ENCODE results near the gene SUN1.

SUN1 gene

GRCh38 chr7:894164-894867, 62.0 kb downstream of the SUN1 start:
- no peak for DNase-seq

GRCh38 chr7:894927-895450, 62.7 kb downstream of the SUN1 start:
- no peak for DNase-seq

- no peak for DNase-seq
Measured at GRCh38 chr7:895451-896052, 63.3 kb downstream of the SUN1 start.

- no peak for DNase-seq
Measured at GRCh38 chr7:896346-897075, 64.2 kb downstream of the SUN1 start.

GRCh38 chr7:897086-897485, 64.8 kb downstream of the SUN1 start:
- DNase-seq = no peak

- no peak for DNase-seq
Measured at GRCh38 chr7:897771-898376, 65.6 kb downstream of the SUN1 start.

GRCh38 chr7:898460-898854, 66.2 kb downstream of the SUN1 start:
- DNase-seq = no peak

- DNase-seq = no peak
Measured at GRCh38 chr7:898855-899681, 66.8 kb downstream of the SUN1 start.

GRCh38 chr7:899806-900205, 67.5 kb downstream of the SUN1 start:
- no peak for DNase-seq

GRCh38 chr7:900331-901040, 68.2 kb downstream of the SUN1 start:
- DNase-seq = no peak

- DNase-seq = no peak
Measured at GRCh38 chr7:901041-901387, 68.7 kb downstream of the SUN1 start.

GRCh38 chr7:901388-902154, 69.3 kb downstream of the SUN1 start:
- peak; percentile 39 for DNase-seq

GRCh38 chr7:902996-903395, 70.7 kb downstream of the SUN1 start:
- DNase-seq = no peak

- no peak for DNase-seq
Measured at GRCh38 chr7:903921-904755, 71.9 kb downstream of the SUN1 start.

GRCh38 chr7:904847-905246, 72.6 kb downstream of the SUN1 start:
- no peak for DNase-seq

- no peak for DNase-seq
Measured at GRCh38 chr7:906776-907157, 74.5 kb downstream of the SUN1 start.

GRCh38 chr7:907158-907980, 75.1 kb downstream of the SUN1 start:
- DNase-seq = no peak

- DNase-seq = no peak
Measured at GRCh38 chr7:908159-908581, 75.9 kb downstream of the SUN1 start.

GRCh38 chr7:908591-909357, 76.5 kb downstream of the SUN1 start:
- peak; percentile 2 for DNase-seq
